ENCODE results near the gene PLCD4. TPM values are rescaled to one million over a fixed set of nuclear protein-coding genes. Genes with fewer than 3 reads are reported as not detected.

Gene PLCD4
- total and polyA plus RNA-seq, 2 of the 8 experiments (the other 6 are each of a cell fraction or from before 2014, with no cell fraction given), result 0.21 to 0.50 TPM

GRCh38 chr2:218564056-218564455, 43.6 kb upstream of the PLCD4 start:
- no peak overlapping the region for H3K9ac ChIP-seq (replicated peaks in 1 of 4; ENCODE audit: extremely low read depth in 1 of 4, low read depth in 3 of 4, low read length in 3 of 4)
- no peak overlapping the region for H2AFZ ChIP-seq (ENCODE audit: low read length)
- no peak overlapping the region for H3K4me3 ChIP-seq (ENCODE audit: extremely low read depth in 1 of 4, insufficient read depth in 2 of 4, low read depth in 3 of 4, low read length in 4 of 4)
- H2BK12ac ChIP-seq (ENCODE audit: low read depth, low read length), result no peak overlapping the region
- H3K27me3 ChIP-seq (replicated peaks in 1 of 4; ENCODE audit: control insufficient read depth in 3 of 4, extremely low read depth in 1 of 4, insufficient read depth in 3 of 4, low read length in 3 of 4), result no peaks in the 10 kb centered on the region
- WGBS, 2 experiments (ENCODE audit: extremely low coverage in 1 of 2, insufficient coverage in 1 of 2, insufficient read length in 1 of 2, insufficient replicate concordance in 2 of 2, low coverage in 1 of 2, low lambda C conversion rate in 2 of 2, missing lambda C conversion rate in 1 of 2), result 70% methylated on average over 1 of the region's 1 CpG; no CpG with 5 or more reads in 1 of the 2 experiments
- H4K8ac ChIP-seq (ENCODE audit: extremely low read depth, insufficient read depth, low read length), result no peak overlapping the region
- no peak overlapping the region for H2BK5ac ChIP-seq (ENCODE audit: low read depth, low read length)
- ChIA-PET CTCF (ENCODE audit: partially characterized antibody) (interaction anchor here (0.8 to 1.0 kb wide), 5 partner anchors 22 to 303 kb away, joined by 3 to 4 read pairs (median 3); partner anchors contain the start of gene GPBAR1), POLR2A (ENCODE audit: partially characterized antibody) (interaction anchor here (0.7 to 2.3 kb wide), 6 partner anchors 8 to 387 kb away, joined by 3 to 7 read pairs (median 5); no protein-coding TSS in a partner anchor)
- peaks cover 12 to 60% of the 10 kb centered on the region in 2 experiments for H3K79me2 ChIP-seq (ENCODE audit: control insufficient read depth in 1 of 2, insufficient read depth in 2 of 2, low read length in 2 of 2)
- FAIRE-seq, result no peak
- no peak overlapping the region for H4K5ac ChIP-seq (ENCODE audit: insufficient read length, low read depth, low read length)
- H3K36me3 ChIP-seq (ENCODE audit: control insufficient read depth in 2 of 4, insufficient read depth in 4 of 4, low read length in 3 of 4), result peaks cover 4 to 48% (median 18%) of the 10 kb centered on the region in 4 experiments; a peak in 7 of 8 replicates
- no peak overlapping the region for H2BK20ac ChIP-seq (ENCODE audit: low read length)
- H4K20me1 ChIP-seq (replicated peaks in 1 of 2; ENCODE audit: control insufficient read depth in 1 of 2, insufficient read depth in 2 of 2, low read length in 2 of 2), result peaks cover 3 to 8% of the 10 kb centered on the region in 2 experiments
- no peak overlapping the region for H2AK5ac ChIP-seq (ENCODE audit: low read depth, low read length)
- no peak overlapping the region for H3K18ac ChIP-seq (ENCODE audit: extremely low read depth, low read length)
- peaks cover 0 to 4% (median 1%) of the 10 kb centered on the region in 4 experiments; a peak in 4 of 7 replicates for H3K4me1 ChIP-seq (replicated peaks in 1 of 4; ENCODE audit: control insufficient read depth in 3 of 4, insufficient read depth in 4 of 4, low read length in 3 of 4)
- no peak overlapping the region for H2BK15ac ChIP-seq (ENCODE audit: low read length)
- no peaks in the 10 kb centered on the region for H3K9me3 ChIP-seq (ENCODE audit: insufficient read depth in 2 of 2, low read depth in 1 of 2, low read length in 1 of 2)
- H3K4me2 ChIP-seq (ENCODE audit: insufficient read depth in 1 of 2, low read depth in 2 of 2, low read length in 2 of 2), result no peak overlapping the region
- no peak for DNase-seq (ENCODE audit: low read depth in 1 of 2, low spot score in 2 of 2)
- H3K23ac ChIP-seq (ENCODE audit: insufficient read length), result no peak overlapping the region
- no peak overlapping the region for H3K4ac ChIP-seq (replicated peaks; ENCODE audit: insufficient read length, low read depth, low read length)
- peak overlapping the region; percentile 46 for H3K56ac ChIP-seq (replicated peaks; ENCODE audit: insufficient read length, low read depth, low read length)
- H3K79me1 ChIP-seq (ENCODE audit: low read depth, low read length), result peaks cover 8% of the 10 kb centered on the region
- TF ChIP-seq KDM4A (IDR thresholded peaks at IDR 0.05; ENCODE audit: low read depth, low read length, severe bottlenecking) (no peak), EZH2 (IDR thresholded peaks at IDR 0.05; ENCODE audit: low read depth, low read length, severe bottlenecking) (no peak), YY1 (IDR thresholded peaks at IDR 0.05; ENCODE audit: low read depth, low read length) (no peak)
- H3K23me2 ChIP-seq (ENCODE audit: low read depth, low read length), result peaks cover 6% of the 10 kb centered on the region; the same call in 1 of the 2 replicates
- H2BK120ac ChIP-seq (replicated peaks; ENCODE audit: low read depth, low read length), result no peak overlapping the region
- H3K14ac ChIP-seq (ENCODE audit: insufficient read length), result no peak overlapping the region
- H4K91ac ChIP-seq (replicated peaks; ENCODE audit: insufficient read length, low read length), result no peak overlapping the region
- H3K27ac ChIP-seq (ENCODE audit: low read depth, low read length), result no peak overlapping the region
